Activated T-helper 9 cell treated with anti-CD3 and anti-CD28 coated beads, Interleukin-2, amount 50 U/mL, for 16 hours (primary cell): Measurements from ENCODE around the gene RIMS1.

Source experiments
- DNase-seq: peaks from one replicate; pipeline ENCODE4 v3.0.0-alpha.2; 2020; ENCODE audit warnings: low read depth

Gene RIMS1

GRCh38 chr6:71886184-71887005 lies at the start of gene RIMS1:
TSS of gene RIMS1 (plus strand) at chr6:71886550. CDS start at chr6:71887024, 474 bp downstream.
- no peak for DNase-seq

GRCh38 chr6:71851214-71851613 lies 35.1 kb upstream of the RIMS1 start:
- DNase-seq = no peak

DNA sequence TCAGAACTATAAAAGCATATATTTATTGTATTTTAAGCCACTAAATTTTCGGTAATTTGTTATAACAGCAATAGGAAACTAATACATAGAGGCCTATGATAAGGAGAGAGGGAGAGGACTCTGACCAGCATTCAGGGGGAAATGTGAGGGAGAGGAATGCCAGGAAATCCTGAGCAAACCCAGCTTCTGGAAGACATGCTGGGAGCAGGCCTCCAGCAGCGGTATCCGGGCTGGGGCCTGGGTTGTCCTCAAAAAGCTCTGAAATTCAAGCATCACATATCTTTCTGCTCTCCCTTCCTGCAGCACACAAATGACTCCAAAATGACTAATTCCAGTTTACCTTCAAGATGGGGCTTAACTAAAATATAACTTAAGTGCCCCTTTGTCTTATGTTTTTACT lies 33.4 kb upstream of the RIMS1 start:
- no peak for DNase-seq

GRCh38 chr6:71855406-71855805 lies 30.9 kb upstream of the RIMS1 start:
- no peak for DNase-seq

- DNase-seq = no peak
Observed at GRCh38 chr6:71879016-71879415, 7.3 kb upstream of the RIMS1 start.

DNA sequence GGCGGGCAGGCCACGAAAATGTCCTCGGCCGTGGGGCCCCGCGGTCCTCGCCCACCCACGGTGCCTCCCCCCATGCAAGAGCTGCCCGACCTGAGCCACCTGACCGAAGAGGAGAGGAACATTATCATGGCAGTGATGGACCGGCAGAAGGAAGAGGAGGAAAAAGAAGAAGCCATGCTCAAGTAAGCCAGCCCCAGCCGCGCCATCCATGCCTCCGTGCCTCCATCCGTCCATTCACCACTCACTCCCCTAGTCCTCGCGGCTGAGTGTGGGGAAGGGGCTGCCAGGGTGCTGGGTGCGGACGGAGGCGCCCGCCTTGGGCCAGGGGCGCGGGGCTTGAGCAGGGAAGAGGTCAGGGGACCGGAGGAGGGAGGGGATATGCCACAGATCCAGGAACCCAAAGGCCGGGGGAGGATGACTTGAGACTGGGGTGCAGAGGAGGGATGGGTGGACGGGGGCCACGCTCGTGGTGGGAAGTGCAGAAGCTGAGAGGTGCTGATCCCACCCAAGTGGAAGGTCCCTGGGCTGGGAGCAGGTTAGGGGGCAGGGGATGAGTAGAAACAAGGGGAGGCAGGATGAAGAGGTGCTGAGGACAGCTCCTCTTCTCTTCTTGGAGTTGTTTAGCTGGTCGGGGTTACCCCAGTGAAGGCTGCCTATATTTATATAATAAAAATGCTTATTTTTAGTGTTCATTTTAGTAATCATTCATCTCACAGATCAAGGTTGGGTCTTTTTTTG lies 825 bp downstream of the RIMS1 start:
- no peak for DNase-seq

DNA sequence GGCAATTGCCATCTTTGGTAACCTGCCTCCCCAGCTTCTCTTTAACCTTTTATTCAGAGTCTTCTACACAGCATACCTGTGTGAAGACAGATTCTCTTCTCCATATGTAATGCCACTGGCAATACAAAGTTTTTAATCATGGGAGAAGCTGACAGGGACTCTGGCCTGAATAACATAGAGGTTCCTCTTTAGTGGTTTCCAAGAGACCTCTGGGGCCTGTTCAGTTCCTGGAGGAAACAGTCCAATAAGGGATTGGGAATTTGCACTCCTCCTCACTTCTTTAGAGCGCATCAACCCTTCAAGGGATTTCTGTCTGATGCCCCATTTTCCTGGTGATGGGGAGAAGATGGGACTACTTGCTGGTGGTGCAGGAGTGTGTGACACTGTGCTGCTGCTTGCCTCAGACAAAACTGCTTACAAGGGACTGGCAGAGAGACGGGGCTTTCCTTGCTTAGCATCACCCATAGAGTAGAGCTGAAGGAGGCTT lies 1.4 kb downstream of the RIMS1 start:
- DNase-seq = no peak

DNA sequence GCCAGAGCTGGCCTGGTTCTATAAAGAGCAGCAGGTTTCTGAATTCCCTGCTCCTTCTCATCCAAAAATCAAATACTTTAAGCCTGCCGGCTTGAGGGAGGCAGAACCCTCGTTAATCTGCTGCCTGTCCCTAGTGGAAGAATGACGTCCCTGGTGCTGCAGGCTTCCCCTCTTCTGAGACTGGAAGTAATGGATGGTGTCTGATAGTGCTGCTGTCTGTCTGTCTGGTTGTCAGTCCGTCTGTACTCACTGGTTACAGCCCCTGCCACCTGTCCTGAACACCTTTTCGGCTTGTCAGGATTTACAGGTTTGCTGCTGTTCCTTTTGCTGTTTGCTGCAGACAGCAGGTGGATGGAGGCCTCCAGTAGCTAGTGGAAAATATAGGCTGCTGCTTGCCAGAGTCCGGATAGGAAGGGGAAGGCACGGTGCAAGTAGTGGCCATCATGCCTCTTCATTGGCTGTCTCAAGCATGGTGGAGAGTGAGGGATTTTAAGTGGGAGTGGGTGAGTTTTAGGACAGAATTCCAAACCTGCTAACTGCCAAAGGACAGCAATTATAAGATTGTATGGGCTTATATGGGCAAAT lies 2.5 kb downstream of the RIMS1 start:
- DNase-seq = no peak

DNA sequence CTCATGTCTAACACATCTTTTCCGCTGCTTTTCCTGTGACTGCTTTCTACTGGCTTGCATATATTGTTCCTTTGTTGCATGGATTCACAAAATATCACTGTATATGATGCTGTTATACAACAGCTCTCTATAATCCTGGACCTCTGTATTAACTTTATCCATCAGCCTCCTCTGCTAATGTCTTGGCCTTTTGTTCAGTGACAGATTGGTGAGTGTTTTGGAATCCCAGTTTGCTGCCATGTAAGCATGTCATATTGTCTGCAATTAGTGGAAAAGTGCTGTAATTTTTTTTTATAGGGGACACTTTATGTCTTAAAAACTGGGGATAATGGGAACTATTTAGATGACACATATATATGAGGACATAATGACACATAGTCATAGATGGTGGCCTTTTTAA lies 3.0 kb downstream of the RIMS1 start:
- no peak for DNase-seq

DNA sequence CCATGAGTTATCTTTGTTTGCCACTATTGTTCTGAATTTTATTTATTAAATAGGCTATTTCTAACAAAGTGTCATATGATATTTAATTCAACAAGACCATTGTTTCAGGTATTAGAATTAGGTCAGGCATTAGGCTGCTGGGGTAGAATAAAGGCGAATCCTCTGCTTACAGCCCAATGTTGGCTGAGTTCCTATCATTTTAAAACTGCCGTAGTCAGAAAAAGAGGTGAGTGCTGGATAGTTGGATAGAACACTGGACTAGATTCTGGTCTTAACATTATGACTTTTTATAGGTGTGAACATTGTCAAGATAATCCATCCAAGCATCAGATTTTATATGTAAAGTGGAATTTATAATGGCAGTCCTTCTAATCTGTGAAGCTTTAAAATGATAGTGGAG lies 6.3 kb downstream of the RIMS1 start:
- DNase-seq = no peak

- DNase-seq = no peak
Observed at GRCh38 chr6:71900642-71901041, 14.3 kb downstream of the RIMS1 start.

DNA sequence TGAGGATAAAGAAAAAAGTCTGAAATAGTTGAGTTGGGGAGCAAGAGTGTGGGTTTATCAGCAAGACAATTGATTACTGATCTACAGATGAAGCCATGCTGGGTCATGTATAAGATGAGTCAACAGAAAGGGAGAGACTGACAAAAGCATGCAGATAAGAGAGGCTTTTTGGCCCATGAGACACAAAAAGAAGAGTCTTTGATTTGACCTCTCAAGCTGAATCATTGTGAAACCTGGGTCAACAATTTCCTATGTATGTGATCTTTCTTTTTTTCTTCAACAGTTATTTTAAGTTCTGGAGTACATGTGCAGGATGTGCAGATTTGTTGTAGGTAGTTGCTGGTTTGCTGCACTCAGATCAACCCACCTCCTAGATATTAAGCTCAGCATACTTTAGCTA lies 15.9 kb downstream of the RIMS1 start:
- no peak for DNase-seq

DNA sequence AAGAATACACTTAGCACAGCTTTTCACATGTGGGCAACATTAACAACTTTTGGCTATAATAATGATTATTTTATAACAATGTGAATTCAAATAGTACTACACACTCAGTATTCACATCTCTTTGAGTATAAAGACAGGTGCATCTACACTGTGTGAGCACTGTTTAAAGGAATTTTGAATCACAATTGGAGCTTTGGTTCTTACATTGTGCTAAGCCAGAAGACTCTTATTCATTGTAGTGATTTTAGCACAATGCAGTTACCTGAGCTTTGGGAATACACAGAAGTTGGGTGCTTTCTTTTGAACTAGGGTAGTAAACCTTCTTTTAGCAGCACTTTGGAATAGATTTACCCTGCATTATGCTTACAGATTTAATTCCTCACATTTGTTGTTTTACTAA lies 20.5 kb downstream of the RIMS1 start:
- DNase-seq = no peak

DNA sequence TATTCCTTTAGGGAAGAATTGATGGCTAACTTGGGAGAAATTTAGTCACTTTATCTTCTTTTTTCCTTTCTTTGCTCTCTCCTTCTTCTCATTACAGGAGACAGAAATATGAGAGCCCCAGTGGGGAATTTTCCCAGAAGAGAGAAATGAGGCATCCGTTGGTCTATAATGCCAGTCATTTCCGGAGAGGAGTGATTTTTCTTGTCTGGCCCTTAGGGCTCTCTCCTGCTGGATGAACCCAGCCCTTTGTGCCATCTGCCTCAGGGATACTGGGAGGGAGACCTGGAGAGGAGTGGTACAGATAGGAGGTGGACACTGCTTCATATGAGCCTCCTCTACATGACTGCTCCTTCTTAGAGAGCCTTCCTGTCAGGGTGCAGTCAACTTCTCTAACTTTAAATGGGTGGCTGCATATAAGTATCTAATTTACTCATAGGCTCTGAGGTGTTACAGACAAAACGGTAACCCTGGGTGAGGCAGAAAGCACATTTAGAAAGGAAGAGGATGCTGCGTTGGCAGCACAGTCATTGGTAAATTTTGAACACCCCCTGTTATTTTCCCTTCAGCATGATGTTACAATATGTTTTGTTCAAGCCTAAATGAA lies 21.9 kb downstream of the RIMS1 start:
- no peak for DNase-seq

GRCh38 chr6:71913444-71914234 lies 27.3 kb downstream of the RIMS1 start:
- no peak for DNase-seq

- no peak for DNase-seq
Observed at GRCh38 chr6:71929047-71929446, 42.7 kb downstream of the RIMS1 start.

- DNase-seq = no peak
Observed at GRCh38 chr6:71933881-71934280, 47.5 kb downstream of the RIMS1 start.

DNA sequence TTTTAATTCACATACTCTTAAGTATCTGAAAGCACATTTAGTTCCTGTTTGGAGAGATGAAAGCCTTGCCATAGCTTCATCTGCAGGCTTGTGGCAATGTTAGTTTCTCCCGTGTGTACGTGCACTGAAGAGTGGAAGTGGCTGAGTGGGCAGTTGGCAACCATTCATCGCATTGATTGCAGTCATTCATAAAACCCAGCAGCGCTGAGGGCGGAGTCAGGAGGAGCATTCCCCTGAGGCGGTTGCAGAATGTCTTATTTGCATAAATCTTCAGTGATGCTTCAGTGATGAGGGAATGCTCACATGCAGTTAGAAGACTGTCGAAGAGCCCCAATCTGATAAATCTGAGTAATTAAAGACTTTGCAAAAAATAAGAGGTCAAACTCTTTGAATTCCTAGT lies 79.1 kb downstream of the RIMS1 start:
- DNase-seq = no peak

DNA sequence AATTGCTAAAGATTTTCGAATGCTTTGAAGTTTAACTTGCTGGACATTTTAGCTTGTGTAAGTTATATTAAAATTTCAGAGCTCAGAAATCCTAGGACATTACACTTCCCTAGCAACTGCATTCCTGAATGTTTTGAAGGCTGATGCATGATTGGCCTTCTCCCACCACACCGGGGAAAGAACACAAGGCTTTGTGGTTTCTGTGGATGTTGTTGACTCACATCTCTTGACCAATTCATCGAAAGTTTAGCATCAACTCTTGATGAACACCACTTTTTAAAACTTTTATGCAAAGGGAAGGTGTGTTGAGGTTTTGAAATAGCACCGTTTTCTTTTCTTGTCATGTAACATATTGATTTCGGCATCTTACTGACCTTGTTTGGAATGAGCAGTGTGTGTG lies 81.1 kb downstream of the RIMS1 start:
- no peak for DNase-seq

DNA sequence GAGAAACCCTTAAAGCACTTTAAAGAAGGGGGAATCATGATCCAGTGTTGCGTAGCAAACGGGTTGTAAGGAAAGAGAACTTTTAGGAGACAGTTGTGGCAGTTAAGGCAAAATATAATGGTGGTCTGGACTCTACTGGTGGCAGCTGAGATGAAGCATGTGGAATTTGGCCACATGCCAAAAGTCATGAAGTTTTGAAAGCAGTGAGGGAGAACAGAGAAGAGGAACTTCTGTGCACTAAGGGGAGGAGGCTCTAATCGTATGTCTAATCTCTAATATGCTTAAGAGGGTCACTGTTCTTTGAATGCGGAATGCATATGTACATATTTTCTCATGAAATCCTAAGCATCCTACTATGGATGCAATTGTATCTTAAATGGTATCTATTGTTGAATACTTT lies 91.5 kb downstream of the RIMS1 start:
- no peak for DNase-seq

DNA sequence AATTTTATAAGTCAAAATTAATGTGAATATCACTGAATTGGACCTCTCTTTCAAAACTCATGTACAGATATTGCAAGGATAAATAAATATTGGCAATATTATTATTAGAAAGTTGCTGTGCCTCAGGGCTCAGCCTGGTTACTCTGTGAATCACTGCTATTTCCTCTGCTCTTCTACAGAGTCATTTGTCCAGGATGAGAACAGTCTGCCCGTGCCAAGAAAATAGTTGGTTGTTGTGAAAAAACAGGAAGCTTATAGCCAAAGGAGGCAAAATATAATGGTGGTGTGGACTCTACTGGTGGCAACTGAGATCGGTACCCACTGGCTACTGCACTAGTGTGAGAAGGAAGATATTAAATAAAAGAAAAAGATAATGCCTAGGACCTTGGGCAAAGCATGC lies 93.6 kb downstream of the RIMS1 start:
- DNase-seq = no peak

GRCh38 chr6:71982389-71982788 lies 96.0 kb downstream of the RIMS1 start:
- DNase-seq = no peak
